ENCODE measurements around the gene RNF13.

DNA sequence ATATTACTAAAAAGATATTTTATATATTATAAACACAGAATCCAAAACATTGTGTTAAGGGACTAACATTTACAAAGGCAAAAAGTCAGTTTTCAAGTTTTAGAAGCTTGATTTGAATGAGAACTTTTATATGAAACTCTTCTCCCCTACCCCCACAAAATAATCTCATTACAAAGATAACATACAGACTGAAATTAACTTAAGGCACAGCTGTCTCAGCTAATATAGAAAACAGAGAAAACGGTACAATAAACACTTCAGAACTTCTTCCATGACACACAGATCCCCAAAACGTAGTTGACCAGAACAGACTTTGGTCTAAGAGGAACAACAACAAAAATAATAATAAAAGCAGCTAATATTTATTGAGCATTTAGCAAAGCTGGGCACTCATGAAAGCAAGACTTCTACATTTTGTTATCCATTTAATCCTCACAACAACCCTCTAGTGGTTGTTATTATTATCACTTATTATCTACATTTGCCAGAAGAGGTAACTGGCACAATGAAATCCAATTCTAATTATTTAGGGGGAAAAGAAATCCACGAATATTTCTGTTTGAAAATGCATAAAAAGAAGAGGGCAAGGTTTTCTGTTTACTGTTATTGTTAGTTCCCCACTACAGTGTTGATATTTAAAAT is 89.6 kb downstream of the RNF13 start:
- TF ChIP-seq CTCF (IDR thresholded peaks at IDR 0.05) (no peak), ZNF121 (CRISPR knock-in tag; IDR thresholded peaks at IDR 0.05) (no peak), ZNF232 (CRISPR knock-in tag; IDR thresholded peaks at IDR 0.05) (no peak), CREB1 (CRISPR knock-in tag; IDR thresholded peaks at IDR 0.05) (no peak), E2F4 (CRISPR knock-in tag; IDR thresholded peaks at IDR 0.05; ENCODE audit: borderline replicate concordance, low read depth) (no peak), CBFB (CRISPR knock-in tag; IDR thresholded peaks at IDR 0.05; ENCODE audit: low read depth) (no peak), NFE2L1 (CRISPR knock-in tag; IDR thresholded peaks at IDR 0.05) (no peak), PRRX2 (CRISPR knock-in tag; IDR thresholded peaks at IDR 0.05) (no peak), FOXK1 (CRISPR knock-in tag; IDR thresholded peaks at IDR 0.05) (no peak), SP1 (CRISPR knock-in tag; conservative IDR thresholded peaks at IDR 0.05) (no peak)
- TF ChIP-seq, protein P1, sequence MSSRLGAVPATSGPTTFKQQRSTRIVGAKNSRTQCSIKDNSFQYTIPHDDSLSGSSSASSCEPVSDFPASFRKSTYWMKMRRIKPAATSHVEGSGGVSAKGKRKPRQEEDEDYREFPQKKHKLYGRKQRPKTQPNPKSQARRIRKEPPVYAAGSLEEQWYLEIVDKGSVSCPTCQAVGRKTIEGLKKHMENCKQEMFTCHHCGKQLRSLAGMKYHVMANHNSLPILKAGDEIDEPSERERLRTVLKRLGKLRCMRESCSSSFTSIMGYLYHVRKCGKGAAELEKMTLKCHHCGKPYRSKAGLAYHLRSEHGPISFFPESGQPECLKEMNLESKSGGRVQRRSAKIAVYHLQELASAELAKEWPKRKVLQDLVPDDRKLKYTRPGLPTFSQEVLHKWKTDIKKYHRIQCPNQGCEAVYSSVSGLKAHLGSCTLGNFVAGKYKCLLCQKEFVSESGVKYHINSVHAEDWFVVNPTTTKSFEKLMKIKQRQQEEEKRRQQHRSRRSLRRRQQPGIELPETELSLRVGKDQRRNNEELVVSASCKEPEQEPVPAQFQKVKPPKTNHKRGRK (CRISPR knock-in tag; IDR thresholded peaks at IDR 0.05; ENCODE audit: borderline replicate concordance) = no peak
- TF ChIP-seq, protein P2, sequence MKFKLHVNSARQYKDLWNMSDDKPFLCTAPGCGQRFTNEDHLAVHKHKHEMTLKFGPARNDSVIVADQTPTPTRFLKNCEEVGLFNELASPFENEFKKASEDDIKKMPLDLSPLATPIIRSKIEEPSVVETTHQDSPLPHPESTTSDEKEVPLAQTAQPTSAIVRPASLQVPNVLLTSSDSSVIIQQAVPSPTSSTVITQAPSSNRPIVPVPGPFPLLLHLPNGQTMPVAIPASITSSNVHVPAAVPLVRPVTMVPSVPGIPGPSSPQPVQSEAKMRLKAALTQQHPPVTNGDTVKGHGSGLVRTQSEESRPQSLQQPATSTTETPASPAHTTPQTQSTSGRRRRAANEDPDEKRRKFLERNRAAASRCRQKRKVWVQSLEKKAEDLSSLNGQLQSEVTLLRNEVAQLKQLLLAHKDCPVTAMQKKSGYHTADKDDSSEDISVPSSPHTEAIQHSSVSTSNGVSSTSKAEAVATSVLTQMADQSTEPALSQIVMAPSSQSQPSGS (CRISPR knock-in tag; IDR thresholded peaks at IDR 0.05; ENCODE audit: borderline replicate concordance, low read depth) = no peak

Measured in WTC11 (cell line).